ENCODE results near the gene PCBP3.

PCBP3 gene

DNA sequence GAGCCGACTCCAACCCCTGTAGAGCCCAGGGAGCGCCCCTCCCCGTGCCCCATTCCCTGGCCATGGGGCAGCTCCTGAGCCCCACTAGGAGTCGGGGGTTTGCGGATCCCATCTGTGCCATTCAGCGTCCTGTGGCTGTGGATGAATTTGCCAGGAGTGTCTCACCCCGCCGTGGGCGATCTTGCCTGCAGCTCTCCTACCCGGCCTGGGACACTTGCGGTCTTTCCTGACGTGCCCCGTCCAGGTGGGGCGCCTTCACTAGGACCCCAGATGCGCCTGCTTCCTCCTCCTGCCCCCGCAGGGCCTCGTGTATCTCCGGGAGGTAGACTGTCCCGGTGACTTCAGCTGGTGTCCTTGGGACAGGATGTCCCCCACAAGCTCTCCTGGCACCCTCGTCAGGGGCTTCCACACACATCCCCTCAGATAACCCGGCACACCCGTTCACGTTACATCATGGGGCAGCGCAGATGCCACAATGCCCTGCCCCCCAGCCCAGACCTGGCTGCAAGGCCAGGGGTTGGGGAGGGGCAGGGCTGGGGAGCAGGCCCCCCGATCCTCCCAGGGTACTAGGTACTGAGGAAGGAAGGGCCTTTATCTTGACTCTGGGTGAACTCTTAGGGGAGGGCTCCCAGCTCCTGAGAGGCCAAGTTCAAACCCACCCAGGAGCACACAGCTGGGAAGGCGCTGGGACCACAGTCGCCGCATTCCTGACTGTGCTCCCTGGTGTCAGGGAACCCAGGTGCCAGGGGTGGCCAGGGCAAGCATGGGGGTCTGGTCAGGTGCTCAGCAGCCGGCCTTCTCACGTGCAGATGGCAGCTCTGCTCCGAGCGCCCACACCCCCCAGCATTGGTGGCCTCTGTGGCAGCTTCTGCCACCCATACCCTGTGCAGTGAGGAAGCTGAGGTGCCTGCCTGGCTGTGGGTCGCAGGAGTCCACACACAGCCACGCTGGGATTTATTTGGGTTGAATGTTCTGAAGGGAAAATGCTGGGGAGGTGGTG, 284.6 kb downstream of the PCBP3 start:
- no peaks in the 10 kb centered on the region for H3K9me3 ChIP-seq (ENCODE audit: control insufficient read depth, low read length)
- peaks cover 0 to 3% of the 10 kb centered on the region in 2 experiments for H3K27me3 ChIP-seq (ENCODE audit: control insufficient read depth in 1 of 2, insufficient read depth in 1 of 2, low read length in 2 of 2)
- no peak overlapping the region for H3K27ac ChIP-seq (ENCODE audit: low read length, poor library complexity, severe bottlenecking)
- peaks cover 0 to 11% of the 10 kb centered on the region in 2 experiments for H3K36me3 ChIP-seq (ENCODE audit: control insufficient read depth in 1 of 2, insufficient read depth in 2 of 2, low read depth in 1 of 2, low read length in 2 of 2)
- no peak overlapping the region for H2AK5ac ChIP-seq (ENCODE audit: low read length, severe bottlenecking)
- no peak overlapping the region for H3K18ac ChIP-seq (ENCODE audit: low read depth in 1 of 2, low read length in 2 of 2)
- no peak overlapping the region for H3K9ac ChIP-seq (ENCODE audit: low read length)
- no peaks in the 10 kb centered on the region for H3K79me1 ChIP-seq (replicated peaks; ENCODE audit: low read length, poor library complexity, severe bottlenecking)
- no peak overlapping the region for H3K4ac ChIP-seq (ENCODE audit: low read depth in 1 of 2, low read length in 2 of 2)
- no peak overlapping the region for H3K14ac ChIP-seq (ENCODE audit: low read length in 2 of 2)
- no peak overlapping the region for H4K8ac ChIP-seq (ENCODE audit: low read length)
- H3K23ac ChIP-seq (ENCODE audit: low read length in 2 of 2), result no peak overlapping the region
- H2BK15ac ChIP-seq (ENCODE audit: low read depth, poor library complexity, severe bottlenecking), result no peak overlapping the region
- WGBS, result 90% methylated on average over 34 of the region's 34 CpGs
- no peak overlapping the region for H2BK5ac ChIP-seq (ENCODE audit: low read depth, low read length, poor library complexity, severe bottlenecking)
- H3K4me3 ChIP-seq (ENCODE audit: insufficient read depth in 1 of 2, low read depth in 1 of 2, low read length in 2 of 2), result no peak overlapping the region
- no peak for DNase-seq
- H2BK12ac ChIP-seq (ENCODE audit: low read length in 2 of 2), result no peak overlapping the region
- H4K91ac ChIP-seq (ENCODE audit: low read length), result no peak overlapping the region
- H3K4me1 ChIP-seq (ENCODE audit: control insufficient read depth, insufficient read depth, low read depth, low read length), result peaks cover 3% of the 10 kb centered on the region
- H2AFZ ChIP-seq (ENCODE audit: low read depth, low read length), result no peak overlapping the region
- no peak overlapping the region for H3K4me2 ChIP-seq (ENCODE audit: low read length, poor library complexity, severe bottlenecking)
- no peak overlapping the region for H2BK120ac ChIP-seq (ENCODE audit: low read depth, low read length)

- Histone ChIP-seq H3K36me3 (ENCODE audit: control insufficient read depth in 1 of 2, insufficient read depth in 2 of 2, low read depth in 1 of 2, low read length in 2 of 2) (peaks cover under 1 to 16% of the 10 kb centered on the region in 2 experiments), H2BK120ac (ENCODE audit: low read depth, low read length) (no peak overlapping the region), H3K4ac (ENCODE audit: low read depth in 1 of 2, low read length in 2 of 2) (no peak overlapping the region), H2BK5ac (ENCODE audit: low read depth, low read length, poor library complexity, severe bottlenecking) (no peak overlapping the region), H3K4me1 (ENCODE audit: control insufficient read depth, insufficient read depth, low read depth, low read length) (peaks cover 1% of the 10 kb centered on the region), H2BK15ac (ENCODE audit: low read depth, poor library complexity, severe bottlenecking) (no peak overlapping the region), H4K91ac (ENCODE audit: low read length) (no peak overlapping the region), H4K8ac (ENCODE audit: low read length) (no peak overlapping the region), H2BK12ac (ENCODE audit: low read length in 2 of 2) (no peak overlapping the region), H2AFZ (ENCODE audit: low read depth, low read length) (no peak overlapping the region), H3K79me1 (replicated peaks; ENCODE audit: low read length, poor library complexity, severe bottlenecking) (no peaks in the 10 kb centered on the region), H3K14ac (ENCODE audit: low read length in 2 of 2) (no peak overlapping the region), H2AK5ac (ENCODE audit: low read length, severe bottlenecking) (no peak overlapping the region), H3K18ac (ENCODE audit: low read depth in 1 of 2, low read length in 2 of 2) (no peak overlapping the region), H3K4me2 (ENCODE audit: low read length, poor library complexity, severe bottlenecking) (no peak overlapping the region), H3K9ac (ENCODE audit: low read length) (no peak overlapping the region), H3K9me3 (ENCODE audit: control insufficient read depth, low read length) (peaks cover under 1% of the 10 kb centered on the region), H3K4me3 (ENCODE audit: insufficient read depth in 1 of 2, low read depth in 1 of 2, low read length in 2 of 2) (no peak overlapping the region), H3K27me3 (ENCODE audit: control insufficient read depth in 1 of 2, insufficient read depth in 1 of 2, low read length in 2 of 2) (peaks cover 0 to 3% of the 10 kb centered on the region in 2 experiments), H3K27ac (ENCODE audit: low read length, poor library complexity, severe bottlenecking) (no peak overlapping the region), H3K23ac (ENCODE audit: low read length in 2 of 2) (no peak overlapping the region)
- DNase-seq, result no peak
- 87% methylated on average over 11 of the region's 11 CpGs for WGBS
Measured at GRCh38 chr21:45929449-45929848, 285.9 kb downstream of the PCBP3 start.

GRCh38 chr21:45930231-45930760, 286.8 kb downstream of the PCBP3 start:
- Histone ChIP-seq H3K36me3 (ENCODE audit: control insufficient read depth in 1 of 2, insufficient read depth in 2 of 2, low read depth in 1 of 2, low read length in 2 of 2) (peaks cover 7 to 24% of the 10 kb centered on the region in 2 experiments), H3K18ac (ENCODE audit: low read depth in 1 of 2, low read length in 2 of 2) (no peak overlapping the region), H3K14ac (ENCODE audit: low read length in 2 of 2) (no peak overlapping the region), H4K91ac (ENCODE audit: low read length) (no peak overlapping the region), H3K9ac (ENCODE audit: low read length) (no peak overlapping the region), H3K4me2 (ENCODE audit: low read length, poor library complexity, severe bottlenecking) (no peak overlapping the region), H2AK5ac (ENCODE audit: low read length, severe bottlenecking) (no peak overlapping the region), H3K4me3 (ENCODE audit: insufficient read depth in 1 of 2, low read depth in 1 of 2, low read length in 2 of 2) (no peak overlapping the region), H3K4me1 (ENCODE audit: control insufficient read depth, insufficient read depth, low read depth, low read length) (peaks cover 1% of the 10 kb centered on the region), H2BK120ac (ENCODE audit: low read depth, low read length) (no peak overlapping the region), H3K9me3 (ENCODE audit: control insufficient read depth, low read length) (peaks cover 9% of the 10 kb centered on the region), H3K27ac (ENCODE audit: low read length, poor library complexity, severe bottlenecking) (no peak overlapping the region), H2BK5ac (ENCODE audit: low read depth, low read length, poor library complexity, severe bottlenecking) (no peak overlapping the region), H2BK15ac (ENCODE audit: low read depth, poor library complexity, severe bottlenecking) (no peak overlapping the region), H4K8ac (ENCODE audit: low read length) (no peak overlapping the region), H3K4ac (ENCODE audit: low read depth in 1 of 2, low read length in 2 of 2) (no peak overlapping the region), H3K79me1 (replicated peaks; ENCODE audit: low read length, poor library complexity, severe bottlenecking) (no peaks in the 10 kb centered on the region), H3K23ac (ENCODE audit: low read length in 2 of 2) (no peak overlapping the region), H2BK12ac (ENCODE audit: low read length in 2 of 2) (no peak overlapping the region), H3K27me3 (ENCODE audit: control insufficient read depth in 1 of 2, insufficient read depth in 1 of 2, low read length in 2 of 2) (peaks cover 0 to 3% of the 10 kb centered on the region in 2 experiments), H2AFZ (ENCODE audit: low read depth, low read length) (no peak overlapping the region)
- WGBS, result 90% methylated on average over 16 of the region's 16 CpGs
- no peak for DNase-seq

- no peak overlapping the region for H2AFZ ChIP-seq (ENCODE audit: low read depth, low read length)
- H2BK15ac ChIP-seq (ENCODE audit: low read depth, poor library complexity, severe bottlenecking), result no peak overlapping the region
- no peak overlapping the region for H2AK5ac ChIP-seq (ENCODE audit: low read length, severe bottlenecking)
- H2BK12ac ChIP-seq (ENCODE audit: low read length in 2 of 2), result no peak overlapping the region
- H3K23ac ChIP-seq (ENCODE audit: low read length in 2 of 2), result no peak overlapping the region
- no peak overlapping the region for H2BK5ac ChIP-seq (ENCODE audit: low read depth, low read length, poor library complexity, severe bottlenecking)
- H3K4me2 ChIP-seq (ENCODE audit: low read length, poor library complexity, severe bottlenecking), result no peak overlapping the region
- peaks cover 14% of the 10 kb centered on the region for H3K9me3 ChIP-seq (ENCODE audit: control insufficient read depth, low read length)
- no peak overlapping the region for H3K27ac ChIP-seq (ENCODE audit: low read length, poor library complexity, severe bottlenecking)
- no peak overlapping the region for H3K18ac ChIP-seq (ENCODE audit: low read depth in 1 of 2, low read length in 2 of 2)
- H3K4ac ChIP-seq (ENCODE audit: low read depth in 1 of 2, low read length in 2 of 2), result no peak overlapping the region
- no peak overlapping the region for H3K14ac ChIP-seq (ENCODE audit: low read length in 2 of 2)
- H3K4me1 ChIP-seq (ENCODE audit: control insufficient read depth, insufficient read depth, low read depth, low read length), result peaks cover 1% of the 10 kb centered on the region
- H3K36me3 ChIP-seq (ENCODE audit: control insufficient read depth in 1 of 2, insufficient read depth in 2 of 2, low read depth in 1 of 2, low read length in 2 of 2), result peaks cover 7 to 29% of the 10 kb centered on the region in 2 experiments
- no peak for DNase-seq
- no peak overlapping the region for H3K9ac ChIP-seq (ENCODE audit: low read length)
- no peak overlapping the region for H2BK120ac ChIP-seq (ENCODE audit: low read depth, low read length)
- no peak overlapping the region for H3K4me3 ChIP-seq (ENCODE audit: insufficient read depth in 1 of 2, low read depth in 1 of 2, low read length in 2 of 2)
- peaks cover 0 to 3% of the 10 kb centered on the region in 2 experiments for H3K27me3 ChIP-seq (ENCODE audit: control insufficient read depth in 1 of 2, insufficient read depth in 1 of 2, low read length in 2 of 2)
- H3K79me1 ChIP-seq (replicated peaks; ENCODE audit: low read length, poor library complexity, severe bottlenecking), result no peaks in the 10 kb centered on the region
- no peak overlapping the region for H4K8ac ChIP-seq (ENCODE audit: low read length)
- 81% methylated on average over 7 of the region's 7 CpGs for WGBS
- H4K91ac ChIP-seq (ENCODE audit: low read length), result no peak overlapping the region
Measured at GRCh38 chr21:45930792-45931191, 287.3 kb downstream of the PCBP3 start.
